ENCODE measurements around the gene CHKB. TPM values are rescaled to one million over a fixed set of nuclear protein-coding genes. Genes with fewer than 3 reads are reported as not detected.

The CHKB gene
- total RNA-seq, 4 donors from 2014 or later = 49.1 to 96.9 (median 67.8) TPM

DNA sequence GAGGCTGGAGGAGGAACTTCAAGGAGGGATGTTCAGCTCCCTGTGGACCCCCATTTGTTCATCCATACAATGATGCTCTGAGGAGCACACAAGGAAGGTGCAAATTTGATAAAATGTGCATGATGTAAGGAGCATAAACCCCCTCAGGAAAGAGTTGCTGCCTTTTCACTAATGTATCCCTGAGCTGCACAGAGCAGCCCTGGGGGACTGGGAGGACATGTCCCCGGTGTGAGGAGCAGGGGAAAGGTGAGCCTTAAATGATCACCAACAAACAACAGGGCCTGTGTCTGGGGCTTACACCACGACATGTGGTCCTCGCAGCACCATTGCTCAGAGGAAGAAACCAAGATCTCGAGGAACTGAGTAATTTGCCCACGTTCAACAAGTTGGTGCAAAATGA is 14.4 kb upstream of the CHKB start:
- H3K27me3 ChIP-seq = no peaks in the 10 kb centered on the region
- H3K4me1 ChIP-seq = peaks cover 0 to 10% of the 10 kb centered on the region in 2 donors
- 90 to 96% methylated on average over 5 of the region's 5 CpGs for WGBS, 2 donors

DNA sequence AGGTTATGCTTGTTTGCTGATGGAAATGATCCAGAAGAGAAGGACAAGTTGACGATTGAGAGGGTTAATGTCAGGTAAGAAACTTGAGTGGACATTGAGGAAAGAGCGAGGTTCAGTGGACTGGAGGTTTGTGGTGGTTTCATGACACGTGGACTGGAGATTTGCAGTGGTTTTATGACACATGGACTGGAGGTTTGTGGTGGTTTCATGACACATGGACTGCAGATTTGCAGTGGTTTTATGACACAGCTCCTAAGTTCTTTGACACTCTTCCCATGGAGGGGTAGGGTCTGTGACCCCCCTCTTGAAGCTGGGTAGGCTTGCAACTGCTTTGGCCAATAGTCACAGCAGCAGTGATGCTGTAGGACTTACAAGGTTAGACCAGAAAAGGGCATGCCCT is 12.5 kb upstream of the CHKB start:
- 90 to 91% methylated on average over 3 of the region's 3 CpGs for WGBS, 2 donors
- intact Hi-C loops (cut with DNase I) = no loop called here
- no peak for TF ChIP-seq POLR2A (IDR thresholded peaks at IDR 0.05)
- TF ChIP-seq, protein P1, sequence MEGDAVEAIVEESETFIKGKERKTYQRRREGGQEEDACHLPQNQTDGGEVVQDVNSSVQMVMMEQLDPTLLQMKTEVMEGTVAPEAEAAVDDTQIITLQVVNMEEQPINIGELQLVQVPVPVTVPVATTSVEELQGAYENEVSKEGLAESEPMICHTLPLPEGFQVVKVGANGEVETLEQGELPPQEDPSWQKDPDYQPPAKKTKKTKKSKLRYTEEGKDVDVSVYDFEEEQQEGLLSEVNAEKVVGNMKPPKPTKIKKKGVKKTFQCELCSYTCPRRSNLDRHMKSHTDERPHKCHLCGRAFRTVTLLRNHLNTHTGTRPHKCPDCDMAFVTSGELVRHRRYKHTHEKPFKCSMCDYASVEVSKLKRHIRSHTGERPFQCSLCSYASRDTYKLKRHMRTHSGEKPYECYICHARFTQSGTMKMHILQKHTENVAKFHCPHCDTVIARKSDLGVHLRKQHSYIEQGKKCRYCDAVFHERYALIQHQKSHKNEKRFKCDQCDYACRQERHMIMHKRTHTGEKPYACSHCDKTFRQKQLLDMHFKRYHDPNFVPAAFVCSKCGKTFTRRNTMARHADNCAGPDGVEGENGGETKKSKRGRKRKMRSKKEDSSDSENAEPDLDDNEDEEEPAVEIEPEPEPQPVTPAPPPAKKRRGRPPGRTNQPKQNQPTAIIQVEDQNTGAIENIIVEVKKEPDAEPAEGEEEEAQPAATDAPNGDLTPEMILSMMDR (IDR thresholded peaks at IDR 0.05) = no peak

More for the DNA sequence above, 14.4 kb upstream of the CHKB start:
- no peak for TF ChIP-seq POLR2A (IDR thresholded peaks at IDR 0.05)
- TF ChIP-seq, protein P1 (IDR thresholded peaks at IDR 0.05) = no peak
- DNase-seq = no peak
- H3K9me3 ChIP-seq = no peaks in the 10 kb centered on the region
- H3K36me3 ChIP-seq = no peaks in the 10 kb centered on the region
- no peak overlapping the region for H3K27ac ChIP-seq
- H3K4me3 ChIP-seq (replicated peaks in 1 of 3) = no peak overlapping the region
- intact Hi-C loops (cut with DNase I) = no loop called here

DNA sequence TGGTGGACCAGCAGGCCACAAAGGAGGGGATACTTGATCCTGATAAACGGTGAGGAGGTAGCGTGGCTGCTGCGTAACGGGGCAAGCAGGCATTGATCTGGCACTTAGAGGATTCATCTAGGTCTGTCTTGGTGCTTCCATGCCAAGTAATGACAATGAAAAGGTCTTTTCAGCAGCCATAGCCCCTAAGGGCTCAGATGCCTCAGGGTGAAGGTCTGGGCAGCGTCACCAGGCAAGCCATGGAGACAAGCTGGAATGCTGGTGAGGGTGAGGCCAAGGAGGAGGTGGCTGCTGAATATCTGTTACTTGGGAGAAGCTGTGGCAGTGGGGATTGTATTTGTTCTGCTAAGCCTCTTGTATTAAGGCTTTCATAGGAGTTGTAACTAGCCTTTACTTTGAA is 4.8 kb upstream of the CHKB start:
- no peaks in the 10 kb centered on the region for H3K27me3 ChIP-seq
- no peaks in the 10 kb centered on the region for H3K36me3 ChIP-seq
- intact Hi-C loops (cut with DNase I) = no loop called here
- H3K4me1 ChIP-seq = peaks cover 0 to 6% of the 10 kb centered on the region in 2 donors
- TF ChIP-seq, protein P1 (IDR thresholded peaks at IDR 0.05) = no peak
- no peak for TF ChIP-seq POLR2A (IDR thresholded peaks at IDR 0.05)
- H3K27ac ChIP-seq = no peak overlapping the region
- no peak for DNase-seq
- H3K9me3 ChIP-seq = no peaks in the 10 kb centered on the region
- no peak overlapping the region for H3K4me3 ChIP-seq (replicated peaks in 1 of 3)
- WGBS, 2 donors = 97 to 98% methylated on average over 5 of the region's 5 CpGs

More for the DNA sequence above, 12.5 kb upstream of the CHKB start:
- Histone ChIP-seq H3K36me3 (no peaks in the 10 kb centered on the region), H3K9me3 (no peaks in the 10 kb centered on the region), H3K4me3 (replicated peaks in 1 of 3) (no peak overlapping the region), H3K27me3 (no peaks in the 10 kb centered on the region), H3K4me1 (peaks cover 0 to 5% of the 10 kb centered on the region in 2 donors), H3K27ac (no peak overlapping the region)
- no peak for DNase-seq

DNA sequence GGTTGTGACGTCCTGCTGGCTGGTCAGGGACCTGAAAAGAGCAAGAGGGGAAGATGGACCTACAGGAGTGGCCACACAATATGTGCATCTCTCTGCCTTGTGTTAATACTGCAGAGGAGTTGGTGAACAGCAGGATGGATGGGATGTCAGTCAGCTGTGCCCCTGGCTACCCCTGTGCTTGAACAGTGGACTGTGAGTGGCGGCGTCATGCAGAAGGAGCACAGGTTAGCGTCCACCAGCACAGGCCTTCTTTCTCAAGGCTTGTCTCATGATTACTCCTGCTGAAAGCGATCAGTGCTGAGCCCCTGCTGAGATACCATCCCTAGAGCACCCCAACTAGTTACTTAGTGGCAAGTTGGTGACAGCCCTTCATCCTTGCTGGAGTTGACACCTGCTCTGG is 3.8 kb upstream of the CHKB start:
- intact Hi-C loops (cut with DNase I) = no loop called here
- no peak for TF ChIP-seq POLR2A (IDR thresholded peaks at IDR 0.05)
- TF ChIP-seq, protein P1 (IDR thresholded peaks at IDR 0.05) = no peak
- WGBS, 2 donors = 70 to 85% methylated on average over 5 of the region's 5 CpGs
- DNase-seq = no peak
- Histone ChIP-seq H3K27ac (no peak overlapping the region), H3K36me3 (no peaks in the 10 kb centered on the region), H3K27me3 (no peaks in the 10 kb centered on the region), H3K4me3 (replicated peaks in 1 of 3) (no peak overlapping the region), H3K4me1 (peaks cover 5 to 13% of the 10 kb centered on the region in 2 donors), H3K9me3 (no peaks in the 10 kb centered on the region)

DNA sequence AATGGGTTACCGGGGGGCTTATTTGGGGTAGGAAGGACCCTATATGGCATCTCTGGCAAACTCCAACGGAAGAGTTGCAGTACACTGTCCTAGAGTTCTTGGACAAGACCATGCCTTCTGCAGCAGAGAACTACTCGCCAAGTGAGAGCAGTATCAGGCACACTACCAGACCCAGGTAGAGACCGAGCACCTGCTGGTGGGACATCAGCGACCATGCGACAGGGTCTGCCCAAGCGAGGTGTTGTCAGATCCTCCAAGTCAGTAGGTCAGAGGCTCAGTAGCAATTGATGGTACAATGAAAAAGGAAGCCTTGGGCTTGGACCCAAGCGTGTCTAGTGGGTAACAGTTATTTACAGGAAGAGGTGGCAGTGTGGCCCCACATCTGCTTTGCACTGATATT is 3.1 kb upstream of the CHKB start:
- no peak for DNase-seq
- intact Hi-C loops (cut with DNase I) = no loop called here
- peaks cover 11 to 19% of the 10 kb centered on the region in 2 donors for H3K4me1 ChIP-seq
- H3K27ac ChIP-seq = no peak overlapping the region
- no peaks in the 10 kb centered on the region for H3K36me3 ChIP-seq
- no peaks in the 10 kb centered on the region for H3K9me3 ChIP-seq
- H3K4me3 ChIP-seq (replicated peaks in 1 of 3) = no peak overlapping the region
- TF ChIP-seq, protein P1 (IDR thresholded peaks at IDR 0.05) = no peak
- no peak for TF ChIP-seq POLR2A (IDR thresholded peaks at IDR 0.05)
- H3K27me3 ChIP-seq = no peaks in the 10 kb centered on the region
- 91 to 97% methylated on average over 7 to 8 of the region's 8 CpGs for WGBS, 2 donors
